Prostate gland (tissue), 2 donors: ENCODE results near the gene PCDHA1.

Experiments
- CTCF ChIP-seq, 4 experiments: fragments of 200-600 bp in 2 of 4; fragments of 450-650 bp in 2 of 4; sonication (generic) in 2 of 4; IDR thresholded peaks; 1 replicate in 3 of 4; 2 replicates in 1 of 4; pipeline ENCODE4 v1.5.1; 2016 to 2019; ENCODE audit warnings: antibody characterized with exemption in 4 of 4, mild to moderate bottlenecking in 2 of 4, moderate library complexity in 2 of 4
- POLR2A ChIP-seq: fragments of 450-650 bp; IDR thresholded peaks from one replicate; pipeline ENCODE4 v1.6.1; 2016; ENCODE audit warnings: antibody characterized with exemption, mild to moderate bottlenecking
- POLR2AphosphoS5 ChIP-seq: sonication (generic); formaldehyde crosslinking; IDR thresholded peaks from one replicate; pipeline ENCODE4 v1.6.1; 2017; ENCODE audit warnings: antibody characterized with exemption

GRCh38 chr5:140855772-140856674 is 70.1 kb downstream of the PCDHA1 start, which contains the start of gene PCDHA10:
- TF ChIP-seq CTCF (IDR thresholded peaks at IDR 0.05) (peak in 1 of 4 experiments; percentile 29), POLR2AphosphoS5 (no peak), POLR2A (no peak)
